Psoas muscle (tissue), 8 donors: Measurements from ENCODE around the gene PTEN. TPM values are rescaled to one million over a fixed set of nuclear protein-coding genes. Genes with fewer than 3 reads are reported as not detected.
"Not testable (repeated sequence)": the region's sequence is repeated elsewhere in the genome, so short reads cannot be mapped to it uniquely, and the experiment has no call there.

Source experiments
- ATAC-seq, 4 donors: fragments of 200-7000 bp; cut with Tn5 transposase; one replicate each; pipeline ENCODE4 v1.9.1; 2020; ENCODE audit warnings: moderate library complexity in 3 of 4, mild to moderate bottlenecking in 2 of 4
- DNase-seq, 2 donors: peaks; one replicate each; pipeline ENCODE4 v3.0.0-alpha.2; 2020
- H3K27ac ChIP-seq: fragments of 200-600 bp; one replicate; pipeline ENCODE4 v1.8.0; 2022
- H3K27me3 ChIP-seq, 3 donors: fragments of 200-600 bp in 1 of 3; one replicate each; pipeline versions ENCODE4 v1.6.1 to v1.8.0; 2013 to 2022; ENCODE audit warnings: low read length in 2 of 3, mild to moderate bottlenecking in 2 of 3, moderate library complexity in 1 of 3; ENCODE audit not compliant: insufficient read depth in 3 of 3
- H3K36me3 ChIP-seq, 2 donors: fragments of 200-600 bp in 1 of 2; one replicate each; pipeline versions ENCODE4 v1.6.1 to v1.8.0; 2013 to 2022; ENCODE audit warnings: low read depth in 1 of 2, mild to moderate bottlenecking in 1 of 2, moderate library complexity in 1 of 2; ENCODE audit not compliant: insufficient read depth in 1 of 2
- H3K4me1 ChIP-seq: fragments of 200-600 bp; one replicate; pipeline ENCODE4 v1.8.0; 2022
- H3K4me3 ChIP-seq: fragments of 200-600 bp; one replicate; pipeline ENCODE4 v1.8.0; 2022; ENCODE audit warnings: mild to moderate bottlenecking
- H3K9me3 ChIP-seq: fragments of 200-600 bp; one replicate; pipeline ENCODE4 v1.8.0; 2022
- WGBS, 3 donors: extraction: QIAGEN DNeasy Blood & Tissue Kit; methylation state at CpG; one replicate each; pipeline versions ENCODE4 v1.1.6 to v1.1.7; 2013; 5-methylcytosine and 5-hydroxymethylcytosine counted together
- intact Hi-C, 2 donors: fragments of 100-400 bp; cut with DNase I; formaldehyde crosslinking; loops; one replicate each; pipeline versions ENCODE4 v1.11.0 to v1.14.2; 2022
- polyA plus RNA-seq, 3 donors: library from polyadenylated mRNA; stranded (reverse); fragments of 200-250 nt; gene quantifications; one replicate each; pipeline ENCODE4 v1.2.3, GENCODE V29; 2013
- total RNA-seq, 4 donors: library from RNA; stranded (reverse); fragmentation: NEBNext Ultra II Directional in 2 of 4; extraction: Animal tissue kit (Norgen Biotek cat#: 25700) in 2 of 4; gene quantifications; one replicate each; pipeline versions ENCODE4 v1.2.1 to v1.2.4, GENCODE V29; 2021 to 2023
- TF ChIP-seq, protein P1 (sequence below): fragments of 200-600 bp; IDR thresholded peaks from one replicate; pipeline ENCODE4 v1.8.0; 2022; ENCODE audit warnings: antibody characterized with exemption
- donor health status: healthy with polysubstance abuse.
- donor health status: DM: no; HTN: no; CAD: no; lungs with moderate emphysema.
- donor health status: Bipolar disorder and iron deficiency.
- donor health status: healthy.
- donor health status: DM: yes; HTN: yes; CAD: no.
- donor health status: DM: no; HTN: no; CAD: no.
- donor health status: DM: no; HTN: no; CAD: no.
- donor health status: DM: yes; HTN: yes; CAD: no.

The PTEN gene
- total and polyA plus RNA-seq, 7 donors = 13.7 to 51.9 (median 29.8) TPM

DNA sequence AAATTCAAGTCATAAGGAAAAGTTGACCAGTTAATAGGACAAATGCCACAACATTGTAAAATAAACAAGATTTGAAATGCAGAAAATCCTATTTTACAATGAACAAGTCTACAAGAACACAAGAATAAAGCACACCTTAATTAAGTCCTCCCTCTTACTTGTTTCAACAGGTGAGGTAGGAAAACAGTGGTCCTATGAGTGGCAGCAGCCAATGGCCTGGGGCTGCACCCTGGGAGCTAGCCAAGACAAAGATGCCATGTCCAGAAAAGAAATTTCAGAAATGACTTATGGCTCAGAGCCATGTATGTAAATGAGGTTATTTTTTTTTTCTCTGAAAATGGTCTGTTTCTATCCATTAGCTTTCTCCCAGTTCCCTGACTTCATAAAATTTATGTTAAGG is 14.4 kb upstream of the PTEN start:
- no peaks in the 10 kb centered on the region for H3K36me3 ChIP-seq
- H3K27ac ChIP-seq = no peak overlapping the region
- H3K27me3 ChIP-seq = no peaks in the 10 kb centered on the region
- no peaks in the 10 kb centered on the region for H3K9me3 ChIP-seq
- DNase-seq (no peak), ATAC-seq (no peak)
- H3K4me3 ChIP-seq = no peak overlapping the region
- intact Hi-C loops = loop anchor here in 1 of 2 donors (5.0 kb wide), 1 partner anchor 708 kb away; no protein-coding TSS in a partner anchor
- H3K4me1 ChIP-seq = peaks cover 3% of the 10 kb centered on the region
- TF ChIP-seq, protein P1, sequence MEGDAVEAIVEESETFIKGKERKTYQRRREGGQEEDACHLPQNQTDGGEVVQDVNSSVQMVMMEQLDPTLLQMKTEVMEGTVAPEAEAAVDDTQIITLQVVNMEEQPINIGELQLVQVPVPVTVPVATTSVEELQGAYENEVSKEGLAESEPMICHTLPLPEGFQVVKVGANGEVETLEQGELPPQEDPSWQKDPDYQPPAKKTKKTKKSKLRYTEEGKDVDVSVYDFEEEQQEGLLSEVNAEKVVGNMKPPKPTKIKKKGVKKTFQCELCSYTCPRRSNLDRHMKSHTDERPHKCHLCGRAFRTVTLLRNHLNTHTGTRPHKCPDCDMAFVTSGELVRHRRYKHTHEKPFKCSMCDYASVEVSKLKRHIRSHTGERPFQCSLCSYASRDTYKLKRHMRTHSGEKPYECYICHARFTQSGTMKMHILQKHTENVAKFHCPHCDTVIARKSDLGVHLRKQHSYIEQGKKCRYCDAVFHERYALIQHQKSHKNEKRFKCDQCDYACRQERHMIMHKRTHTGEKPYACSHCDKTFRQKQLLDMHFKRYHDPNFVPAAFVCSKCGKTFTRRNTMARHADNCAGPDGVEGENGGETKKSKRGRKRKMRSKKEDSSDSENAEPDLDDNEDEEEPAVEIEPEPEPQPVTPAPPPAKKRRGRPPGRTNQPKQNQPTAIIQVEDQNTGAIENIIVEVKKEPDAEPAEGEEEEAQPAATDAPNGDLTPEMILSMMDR = no peak

DNA sequence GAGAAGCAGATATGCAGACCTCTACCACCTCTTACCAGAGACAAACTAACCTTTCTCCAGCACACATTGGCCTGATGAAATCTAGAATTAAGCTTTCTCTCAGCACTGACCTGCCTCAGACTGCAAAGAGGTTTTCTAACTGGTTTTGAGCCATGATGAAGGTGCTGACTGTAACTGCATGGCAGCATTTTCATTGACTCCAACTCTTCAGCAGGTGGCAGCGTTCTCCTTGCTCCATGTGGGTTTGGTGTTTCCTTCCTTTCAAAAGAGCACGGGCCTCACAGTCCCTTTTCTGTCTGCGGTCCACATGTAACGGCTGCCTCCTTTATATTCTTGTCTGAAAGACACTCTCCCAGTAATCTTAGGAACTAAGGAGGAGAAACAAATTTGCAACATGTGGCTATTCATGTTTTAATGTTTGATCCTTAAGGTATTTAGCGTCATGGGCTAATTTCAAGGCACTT is 12.7 kb upstream of the PTEN start:
- no peak overlapping the region for H3K4me3 ChIP-seq
- WGBS, 3 donors = 12 to 19% (median 17%) methylated on average over 5 of the region's 5 CpGs
- intact Hi-C loops = loop anchor here in 1 of 2 donors (2.0 kb wide), 2 partner anchors 264 to 702 kb away; no protein-coding TSS in a partner anchor
- H3K4me1 ChIP-seq = peaks cover 3% of the 10 kb centered on the region
- H3K36me3 ChIP-seq = no peaks in the 10 kb centered on the region
- ATAC-seq (peak; percentile 88 to 99 (median 94)), DNase-seq (peak; percentile 37 to 65)
- TF ChIP-seq, protein P1 = peak; percentile 75
- no peaks in the 10 kb centered on the region for H3K27me3 ChIP-seq
- H3K27ac ChIP-seq = no peak overlapping the region
- no peaks in the 10 kb centered on the region for H3K9me3 ChIP-seq

DNA sequence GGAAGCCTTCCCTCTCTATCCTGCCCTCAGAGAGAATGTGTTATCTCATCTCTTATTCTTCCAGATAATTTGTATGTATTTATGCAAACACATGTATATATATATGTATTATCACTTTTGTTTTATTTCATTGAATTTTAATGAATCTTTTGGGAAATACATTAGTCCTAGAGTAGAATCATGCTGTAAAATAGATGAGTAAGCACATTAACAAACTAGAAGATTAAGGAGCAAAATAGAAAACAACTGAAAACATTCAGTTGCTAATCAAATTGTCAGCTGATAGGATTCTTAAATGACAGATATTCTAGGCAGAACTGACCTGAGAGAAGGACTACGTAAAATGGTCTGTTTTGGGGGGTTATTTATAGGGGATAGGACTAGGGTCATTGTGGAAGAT is 11.3 kb upstream of the PTEN start:
- H3K36me3 ChIP-seq = no peaks in the 10 kb centered on the region
- ATAC-seq (no peak), DNase-seq (no peak)
- H3K27me3 ChIP-seq = no peaks in the 10 kb centered on the region
- WGBS, 3 donors = 90 to 96% (median 93%) methylated on average over 1 of the region's 1 CpG
- no peak overlapping the region for H3K4me3 ChIP-seq
- intact Hi-C loops = no loop called here
- TF ChIP-seq, protein P1 = no peak
- no peak overlapping the region for H3K27ac ChIP-seq
- H3K9me3 ChIP-seq = no peaks in the 10 kb centered on the region
- peaks cover 3% of the 10 kb centered on the region for H3K4me1 ChIP-seq

GRCh38 chr10:87855247-87855646 is 8.2 kb upstream of the PTEN start:
- H3K36me3 ChIP-seq, H3K4me1 ChIP-seq, H3K27me3 ChIP-seq, H3K27ac ChIP-seq, DNase-seq, H3K4me3 ChIP-seq, H3K9me3 ChIP-seq, ATAC-seq: not testable (repeated sequence)
- intact Hi-C loops = loop anchor here in 1 of 2 donors (2.0 kb wide), 1 partner anchor 262 kb away; no protein-coding TSS in a partner anchor
- 91 to 94% (median 92%) methylated on average over 5 of the region's 5 CpGs for WGBS, 3 donors

DNA sequence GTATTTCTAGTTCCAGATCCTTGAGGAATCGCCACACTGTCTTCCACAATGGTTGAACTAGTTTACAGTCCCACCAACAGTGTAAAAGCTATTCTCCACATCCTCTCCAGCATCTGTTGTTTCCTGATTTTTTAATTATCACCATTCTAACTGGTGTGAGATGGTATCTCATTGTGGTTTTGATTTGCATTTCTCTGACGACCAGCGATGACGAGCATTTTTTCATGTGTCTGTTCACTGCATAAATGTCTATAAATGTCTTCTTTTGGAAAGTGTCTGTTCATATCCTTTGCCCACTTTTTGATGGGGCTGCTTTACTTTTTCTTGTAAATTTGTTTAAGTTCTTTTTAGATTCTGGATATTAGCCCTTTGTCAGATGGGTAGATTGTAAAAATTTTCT is 7.8 kb upstream of the PTEN start:
- not testable (repeated sequence) for H3K27me3 ChIP-seq, DNase-seq, ATAC-seq, H3K27ac ChIP-seq, H3K9me3 ChIP-seq, H3K4me3 ChIP-seq, H3K36me3 ChIP-seq, H3K4me1 ChIP-seq
- intact Hi-C loops = loop anchor here in 1 of 2 donors (2.0 kb wide), 1 partner anchor 261 kb away; no protein-coding TSS in a partner anchor
- WGBS, 3 donors = 91 to 98% (median 95%) methylated on average over 4 of the region's 4 CpGs
